OCI-LY3 (cell line): ENCODE measurements around the gene CDC14C.

ENCODE experiments used
- H2AFZ ChIP-seq: fragments of 200-600, 300-600 bp; shearing (Covaris generic); 2 replicates; pipeline ENCODE4 v1.6.0; 2014; ENCODE audit warnings: antibody characterized with exemption, low read depth, low read length
- H3K27ac ChIP-seq: fragments of 200-600, 300-600 bp; sonication (generic); 2 replicates; pipeline ENCODE4 v1.5.1; 2014; ENCODE audit warnings: mild to moderate bottlenecking, low read length, moderate library complexity, mixed read lengths
- H3K27me3 ChIP-seq: fragments of 200-600, 300-600 bp; sonication (generic); 2 replicates; pipeline ENCODE4 v1.6.1; 2014; ENCODE audit warnings: low read depth, low read length, mixed read lengths
- H3K36me3 ChIP-seq: fragments of 200-600, 300-600 bp; sonication (generic); replicated peaks from 2 replicates; pipeline ENCODE3; 2014; ENCODE audit warnings: low read depth, low read length, mixed read lengths
- H3K4me1 ChIP-seq: fragments of 300-600, 200-600 bp; sonication (generic); 2 replicates; pipeline ENCODE4 v1.6.1; 2014; ENCODE audit warnings: low read length, mixed read lengths
- H3K4me2 ChIP-seq: fragments of 200-600, 300-600 bp; sonication (generic); 2 replicates; pipeline ENCODE4 v1.6.1; 2014; ENCODE audit warnings: low read length, mixed read lengths
- H3K4me3 ChIP-seq: fragments of 300-600, 200-600 bp; sonication (generic); 2 replicates; pipeline ENCODE4 v1.5.1; 2014; ENCODE audit warnings: antibody characterized with exemption, mild to moderate bottlenecking, low read length, moderate library complexity
- H3K79me2 ChIP-seq: fragments of 300-600, 200-600 bp; shearing (Covaris generic); 2 replicates; pipeline ENCODE4 v1.6.1; 2014; ENCODE audit warnings: mild to moderate bottlenecking, low read length, mixed read lengths
- H3K9ac ChIP-seq: fragments of 300-600, 200-600 bp; shearing (Covaris generic); 2 replicates; pipeline ENCODE4 v1.6.0; 2014; ENCODE audit warnings: mild to moderate bottlenecking, low read length, moderate library complexity
- H3K9me3 ChIP-seq: fragments of 200-600, 300-600 bp; shearing (Covaris generic); 2 replicates; pipeline ENCODE4 v1.6.1; 2014; ENCODE audit warnings: low read length, mixed read lengths; ENCODE audit not compliant: insufficient read depth
- H4K20me1 ChIP-seq: fragments of 200-600, 300-600 bp; sonication (generic); 2 replicates; pipeline ENCODE4 v1.6.1; 2016; ENCODE audit warnings: low read length, mixed read lengths; ENCODE audit not compliant: insufficient read depth
- EZH2phosphoT487 ChIP-seq: fragments of 200-600 bp; shearing (Covaris generic); IDR thresholded peaks from 2 replicates; pipeline ENCODE4 v1.6.1; 2018; ENCODE audit warnings: antibody characterized with exemption, mixed run types, low read depth
- TF ChIP-seq, protein P1 (sequence below): fragments of 200-600, 300-600 bp; sonication (generic); IDR thresholded peaks from 2 replicates; pipeline ENCODE4 v1.5.1; 2014; ENCODE audit warnings: antibody characterized with exemption, low read length, low read depth

Gene CDC14C

DNA sequence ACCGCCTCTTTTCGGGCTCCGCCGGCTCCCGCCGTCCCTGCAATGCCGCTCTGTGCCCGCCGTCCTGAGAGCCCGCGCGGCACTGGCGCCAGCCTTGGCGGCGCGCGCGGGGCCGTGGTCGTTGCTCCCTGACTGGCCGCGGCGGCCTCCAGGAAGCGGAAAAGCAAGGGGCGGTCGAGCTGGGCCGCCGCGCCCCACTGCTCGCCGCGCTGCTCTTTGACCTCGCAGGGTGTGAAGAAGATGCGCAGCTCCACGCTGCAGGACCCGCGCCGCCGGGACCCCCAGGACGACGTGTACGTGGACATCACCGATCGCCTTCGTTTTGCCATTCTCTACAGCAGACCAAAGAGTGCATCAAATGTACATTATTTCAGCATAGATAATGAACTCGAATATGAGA is at the start of gene CDC14C:
TSS of gene CDC14C (plus strand) at position 115 of the 400 bp plus-strand sequence. CDS start at position 241, 126 bp downstream.
- Histone ChIP-seq H3K9me3 (no peaks in the 10 kb centered on the region), H3K27me3 (no peaks in the 10 kb centered on the region), H4K20me1 (no peaks in the 10 kb centered on the region), H3K9ac (no peak within 1 kb of the TSS), H3K36me3 (no peaks in the 10 kb centered on the region), H2AFZ (no peak within 1 kb of the TSS), H3K27ac (no peak within 1 kb of the TSS), H3K4me1 (no peaks in the 10 kb centered on the region), H3K4me3 (no peak within 1 kb of the TSS), H3K4me2 (no peak within 1 kb of the TSS), H3K79me2 (no peaks in the 10 kb centered on the region)
- TF ChIP-seq, protein P1, sequence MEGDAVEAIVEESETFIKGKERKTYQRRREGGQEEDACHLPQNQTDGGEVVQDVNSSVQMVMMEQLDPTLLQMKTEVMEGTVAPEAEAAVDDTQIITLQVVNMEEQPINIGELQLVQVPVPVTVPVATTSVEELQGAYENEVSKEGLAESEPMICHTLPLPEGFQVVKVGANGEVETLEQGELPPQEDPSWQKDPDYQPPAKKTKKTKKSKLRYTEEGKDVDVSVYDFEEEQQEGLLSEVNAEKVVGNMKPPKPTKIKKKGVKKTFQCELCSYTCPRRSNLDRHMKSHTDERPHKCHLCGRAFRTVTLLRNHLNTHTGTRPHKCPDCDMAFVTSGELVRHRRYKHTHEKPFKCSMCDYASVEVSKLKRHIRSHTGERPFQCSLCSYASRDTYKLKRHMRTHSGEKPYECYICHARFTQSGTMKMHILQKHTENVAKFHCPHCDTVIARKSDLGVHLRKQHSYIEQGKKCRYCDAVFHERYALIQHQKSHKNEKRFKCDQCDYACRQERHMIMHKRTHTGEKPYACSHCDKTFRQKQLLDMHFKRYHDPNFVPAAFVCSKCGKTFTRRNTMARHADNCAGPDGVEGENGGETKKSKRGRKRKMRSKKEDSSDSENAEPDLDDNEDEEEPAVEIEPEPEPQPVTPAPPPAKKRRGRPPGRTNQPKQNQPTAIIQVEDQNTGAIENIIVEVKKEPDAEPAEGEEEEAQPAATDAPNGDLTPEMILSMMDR = no peak
- no peak for TF ChIP-seq EZH2phosphoT487

DNA sequence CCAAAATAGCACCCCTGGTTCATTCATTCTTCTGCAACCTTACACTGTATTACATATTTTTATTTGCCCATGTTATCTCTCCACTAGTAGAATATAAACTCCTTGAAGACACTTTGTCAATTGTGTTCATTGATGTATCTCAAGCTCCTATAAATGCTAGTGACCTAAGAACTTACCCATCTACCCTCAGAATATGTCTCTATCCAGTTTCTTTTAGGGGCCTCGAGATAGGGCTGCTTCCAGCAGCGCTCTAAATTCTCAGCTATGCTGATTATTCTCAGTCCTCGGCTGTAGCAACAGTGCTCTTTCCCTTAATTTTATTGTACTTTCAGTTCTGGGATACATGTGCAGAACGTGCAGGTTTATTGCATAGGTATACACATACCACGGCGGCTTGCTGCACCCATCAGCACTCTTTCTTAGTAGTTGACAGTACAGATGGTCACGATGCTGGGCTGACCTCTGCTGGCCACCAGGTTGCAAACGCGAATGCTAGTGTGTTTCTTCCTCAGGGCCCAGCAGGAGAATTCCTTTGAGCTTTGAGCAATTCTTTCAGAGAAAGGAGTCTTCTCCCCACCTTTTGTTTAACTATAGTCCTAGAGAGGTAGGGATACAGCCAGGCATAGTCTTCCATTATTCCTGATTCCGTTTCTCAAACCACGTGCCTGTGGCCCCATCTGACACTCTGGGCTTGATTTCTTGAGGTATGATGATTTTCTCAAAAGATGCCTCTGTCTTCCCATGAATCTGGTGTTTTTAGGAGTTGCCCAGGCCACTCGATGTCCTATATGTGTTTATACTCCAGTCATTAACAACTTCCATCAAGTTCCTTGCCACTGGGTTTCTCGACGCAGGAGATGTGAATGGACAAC is 49.1 kb upstream of the CDC14C start:
- H4K20me1 ChIP-seq = no peaks in the 10 kb centered on the region
- H3K36me3 ChIP-seq = no peaks in the 10 kb centered on the region
- H3K27ac ChIP-seq = peak overlapping the region; percentile 39; the same call in 1 of the 2 replicates
- H3K9me3 ChIP-seq = no peaks in the 10 kb centered on the region
- H3K4me2 ChIP-seq = peak overlapping the region; percentile 81
- H3K9ac ChIP-seq = no peak overlapping the region; the same call in 1 of the 2 replicates
- peak overlapping the region; percentile 62 for H3K4me3 ChIP-seq
- no peak overlapping the region for H2AFZ ChIP-seq
- H3K79me2 ChIP-seq = no peaks in the 10 kb centered on the region
- H3K27me3 ChIP-seq = 0 out of 2 replicates have a peak, but pooled peaks cover 3% of the 10 kb centered on the region
- H3K4me1 ChIP-seq = peaks cover 48% of the 10 kb centered on the region
- TF ChIP-seq EZH2phosphoT487 = no peak
- TF ChIP-seq, protein P1 = peak; percentile 66

DNA sequence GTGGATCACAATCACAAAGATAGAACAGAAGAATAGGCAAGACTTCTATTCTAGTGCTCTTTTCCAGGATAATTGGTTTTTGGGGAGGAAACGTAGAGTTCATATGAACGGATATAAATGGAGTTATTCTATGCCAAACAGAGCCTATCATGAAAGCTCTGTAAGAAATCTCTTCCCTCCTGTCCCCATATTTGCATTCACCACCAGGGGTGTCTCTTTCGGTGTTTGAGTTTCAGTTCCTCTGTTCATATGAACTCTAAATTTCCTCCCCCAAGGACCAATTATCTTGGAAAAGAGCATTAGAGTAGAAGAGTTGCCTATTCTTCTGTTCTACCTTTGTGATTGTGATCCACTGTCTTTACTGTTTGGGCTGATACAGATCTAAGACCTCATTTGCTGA is 48.3 kb upstream of the CDC14C start:
- peak overlapping the region; percentile 81 for H3K4me2 ChIP-seq
- H4K20me1 ChIP-seq = no peaks in the 10 kb centered on the region
- no peaks in the 10 kb centered on the region for H3K9me3 ChIP-seq
- TF ChIP-seq, protein P1 = no peak
- no peak for TF ChIP-seq EZH2phosphoT487
- 0 out of 2 replicates have a peak, but pooled peaks cover 3% of the 10 kb centered on the region for H3K27me3 ChIP-seq
- H2AFZ ChIP-seq = no peak overlapping the region
- peaks cover 47% of the 10 kb centered on the region for H3K4me1 ChIP-seq
- H3K4me3 ChIP-seq = peak overlapping the region; percentile 62
- no peaks in the 10 kb centered on the region for H3K79me2 ChIP-seq
- H3K9ac ChIP-seq = peak overlapping the region; percentile 18; the same call in 1 of the 2 replicates
- H3K27ac ChIP-seq = peak overlapping the region; percentile 39; the same call in 1 of the 2 replicates
- H3K36me3 ChIP-seq = no peaks in the 10 kb centered on the region

DNA sequence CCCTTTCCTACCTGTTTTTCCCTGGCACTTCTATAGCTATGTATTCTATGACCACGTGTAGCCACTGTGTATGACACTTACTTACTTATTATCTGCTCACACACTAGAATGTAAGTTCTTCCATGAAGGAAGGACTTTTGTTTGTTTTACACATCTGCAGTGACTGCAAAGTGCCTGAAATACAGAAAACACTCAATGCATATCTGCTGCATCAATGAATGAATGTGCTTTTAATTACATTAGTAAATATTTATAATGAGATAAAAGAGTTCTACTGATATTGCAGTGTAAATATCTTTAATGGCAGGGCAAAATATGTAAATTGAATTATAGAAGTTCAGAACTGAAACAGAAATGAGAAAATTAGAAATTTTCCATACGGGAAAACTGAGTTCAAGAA is 43.5 kb upstream of the CDC14C start:
- H3K79me2 ChIP-seq = no peaks in the 10 kb centered on the region
- H4K20me1 ChIP-seq = no peaks in the 10 kb centered on the region
- no peaks in the 10 kb centered on the region for H3K9me3 ChIP-seq
- H3K36me3 ChIP-seq = no peaks in the 10 kb centered on the region
- no peak overlapping the region for H3K27ac ChIP-seq
- H3K4me3 ChIP-seq = no peak overlapping the region
- no peak overlapping the region for H3K4me2 ChIP-seq
- no peak for TF ChIP-seq EZH2phosphoT487
- TF ChIP-seq, protein P1 = no peak
- H2AFZ ChIP-seq = no peak overlapping the region
- H3K27me3 ChIP-seq = 0 out of 2 replicates have a peak, but pooled peaks cover 3% of the 10 kb centered on the region
- H3K4me1 ChIP-seq = peaks cover 32% of the 10 kb centered on the region
- H3K9ac ChIP-seq = no peak overlapping the region
